SHP77 treated with DMSO at 0.1 percent for 48 hours (cell line): Measurements from ENCODE around the gene IGFBP2.
"Not testable (repeated sequence)": the region's sequence is repeated elsewhere in the genome, so short reads cannot be mapped to it uniquely, and the experiment has no call there.

ENCODE experiments used
- DNase-seq: peaks from one replicate; lab custom pipeline; 2025; lab: John Stamatoyannopoulos, UW

Gene IGFBP2

GRCh38 chr2:216632952-216633615 is at the start of gene IGFBP2:
Gene IGFBP2 (plus strand): TSS chr2:216633420. CDS start chr2:216633524, 104 bp downstream.
- peak; percentile 54 for DNase-seq

- DNase-seq, result no peak
These were observed 49.6 kb upstream of the IGFBP2 start for GRCh38 chr2:216583606-216584005.

GRCh38 chr2:216584112-216584511 is 49.1 kb upstream of the IGFBP2 start:
- DNase-seq, result no peak

GRCh38 chr2:216585441-216585840 is 47.8 kb upstream of the IGFBP2 start:
- DNase-seq, result no peak

GRCh38 chr2:216588861-216589710 is 44.1 kb upstream of the IGFBP2 start:
- DNase-seq, result no peak

GRCh38 chr2:216589791-216590190 is 43.4 kb upstream of the IGFBP2 start:
- DNase-seq, result no peak

GRCh38 chr2:216590780-216591179 is 42.4 kb upstream of the IGFBP2 start:
- no peak for DNase-seq

- no peak for DNase-seq
These were observed 41.7 kb upstream of the IGFBP2 start for GRCh38 chr2:216591480-216591879.

- DNase-seq, result no peak
These were observed 39.1 kb upstream of the IGFBP2 start for GRCh38 chr2:216594081-216594480.

GRCh38 chr2:216596236-216596979 is 36.8 kb upstream of the IGFBP2 start:
- peak; percentile 29 for DNase-seq

GRCh38 chr2:216596980-216597509 is 36.2 kb upstream of the IGFBP2 start:
- no peak for DNase-seq

- DNase-seq, result not testable (repeated sequence)
These were observed 35.4 kb upstream of the IGFBP2 start for GRCh38 chr2:216597825-216598224.

- DNase-seq, result no peak
These were observed 31.4 kb upstream of the IGFBP2 start for GRCh38 chr2:216601632-216602409.

GRCh38 chr2:216603010-216603883 is 30.0 kb upstream of the IGFBP2 start:
- DNase-seq, result peak; percentile 10

GRCh38 chr2:216603884-216604245 is 29.4 kb upstream of the IGFBP2 start:
- no peak for DNase-seq

GRCh38 chr2:216604458-216604857 is 28.8 kb upstream of the IGFBP2 start:
- no peak for DNase-seq

GRCh38 chr2:216606551-216607276 is 26.5 kb upstream of the IGFBP2 start:
- DNase-seq, result peak; percentile 85

GRCh38 chr2:216607277-216607560 is 26.0 kb upstream of the IGFBP2 start:
- peak; percentile 23 for DNase-seq

GRCh38 chr2:216608525-216608924 is 24.7 kb upstream of the IGFBP2 start:
- no peak for DNase-seq
